GM21390 (cell line): ENCODE measurements around the gene NUDT3.
"Not testable (repeated sequence)": the region's sequence is repeated elsewhere in the genome, so short reads cannot be mapped to it uniquely, and the experiment has no call there.

Experiments used
- ATAC-seq: cut with Tn5 transposase; IDR thresholded peaks from one replicate; pipeline ENCODE4 v1.9.1; 2021; ENCODE audit not compliant: unreplicated experiment

The NUDT3 gene

GRCh38 chr6:34392497-34393190 lies at the start of gene NUDT3:
Gene NUDT3, minus strand, starts transcription at chr6:34392669. Its CDS starts 307 bp downstream, at chr6:34392362.
- ATAC-seq = peak; percentile 83

GRCh38 chr6:34441526-34441925 lies 49.1 kb upstream of the NUDT3 start:
- ATAC-seq = no peak

GRCh38 chr6:34439442-34439841 lies 47.0 kb upstream of the NUDT3 start:
- ATAC-seq = no peak

GRCh38 chr6:34438705-34439104 lies 46.2 kb upstream of the NUDT3 start:
- ATAC-seq = no peak

GRCh38 chr6:34437644-34437970 lies 45.1 kb upstream of the NUDT3 start:
- no peak for ATAC-seq

GRCh38 chr6:34436803-34437643 lies 44.6 kb upstream of the NUDT3 start:
- no peak for ATAC-seq

- ATAC-seq = no peak
Measured at GRCh38 chr6:34435916-34436315, 43.4 kb upstream of the NUDT3 start.

GRCh38 chr6:34425498-34426410 lies 33.3 kb upstream of the NUDT3 start, which contains the start of gene RPS10:
Gene RPS10, minus strand, starts transcription at chr6:34426069. Its CDS starts 848 bp downstream, at chr6:34425221.
- peak; percentile 76 for ATAC-seq

- peak; percentile 18 for ATAC-seq
Measured at GRCh38 chr6:34425132-34425497, 32.6 kb upstream of the NUDT3 start.

- ATAC-seq = no peak
Measured at GRCh38 chr6:34424200-34425131, 32.0 kb upstream of the NUDT3 start.

- ATAC-seq = no peak
Measured at GRCh38 chr6:34423254-34423653, 30.8 kb upstream of the NUDT3 start.

- ATAC-seq = no peak
Measured at GRCh38 chr6:34418367-34418766, 25.9 kb upstream of the NUDT3 start.

- no peak for ATAC-seq
Measured at GRCh38 chr6:34416877-34417371, 24.5 kb upstream of the NUDT3 start.

GRCh38 chr6:34414999-34415858 lies 22.8 kb upstream of the NUDT3 start:
- no peak for ATAC-seq

- no peak for ATAC-seq
Measured at GRCh38 chr6:34412643-34413214, 20.3 kb upstream of the NUDT3 start.

- ATAC-seq = no peak
Measured at GRCh38 chr6:34412016-34412415, 19.5 kb upstream of the NUDT3 start.

- ATAC-seq = not testable (repeated sequence)
Measured at GRCh38 chr6:34407915-34408314, 15.4 kb upstream of the NUDT3 start.

- no peak for ATAC-seq
Measured at GRCh38 chr6:34396518-34396917, 4.0 kb upstream of the NUDT3 start.

GRCh38 chr6:34393966-34394305 lies 1.5 kb upstream of the NUDT3 start:
- no peak for ATAC-seq
